ENCODE data around the gene JPT2.

JPT2 gene

GRCh38 chr16:1677942-1678499, at the start of gene JPT2:
Gene JPT2 (plus strand): TSS chr16:1678279. CDS start chr16:1678313, 34 bp downstream.
- peak; percentile 97 for DNase-seq

- DNase-seq: no peak
Observed at GRCh38 chr16:1630450-1631213, 47.4 kb upstream of the JPT2 start.

- no peak for DNase-seq
Observed at GRCh38 chr16:1631230-1631629, 46.8 kb upstream of the JPT2 start.

- DNase-seq: no peak
Observed at GRCh38 chr16:1631931-1632637, 46.0 kb upstream of the JPT2 start.

GRCh38 chr16:1632638-1632970, 45.5 kb upstream of the JPT2 start:
- DNase-seq: no peak

GRCh38 chr16:1633310-1633709, 44.8 kb upstream of the JPT2 start:
- no peak for DNase-seq

- no peak for DNase-seq
Observed at GRCh38 chr16:1634541-1634940, 43.5 kb upstream of the JPT2 start.

- no peak for DNase-seq
Observed at GRCh38 chr16:1635070-1635469, 43.0 kb upstream of the JPT2 start.

GRCh38 chr16:1637526-1637925, 40.6 kb upstream of the JPT2 start:
- DNase-seq: no peak

- peak in 1 of 2 donors; percentile 40 for DNase-seq
Observed at GRCh38 chr16:1638757-1639156, 39.3 kb upstream of the JPT2 start.

GRCh38 chr16:1639282-1639681, 38.8 kb upstream of the JPT2 start:
- DNase-seq: no peak

- DNase-seq: no peak
Observed at GRCh38 chr16:1639860-1640259, 38.2 kb upstream of the JPT2 start.

GRCh38 chr16:1640261-1640941, 37.7 kb upstream of the JPT2 start:
- no peak for DNase-seq

GRCh38 chr16:1641261-1641660, 36.8 kb upstream of the JPT2 start:
- DNase-seq: no peak

GRCh38 chr16:1642148-1642547, 35.9 kb upstream of the JPT2 start:
- DNase-seq: no peak

GRCh38 chr16:1642753-1643152, 35.3 kb upstream of the JPT2 start:
- no peak for DNase-seq

- DNase-seq: no peak
Observed at GRCh38 chr16:1643521-1643920, 34.6 kb upstream of the JPT2 start.

- DNase-seq: peak; percentile 63 to 87
Observed at GRCh38 chr16:1645914-1646525, 32.1 kb upstream of the JPT2 start.

- DNase-seq: no peak
Observed at GRCh38 chr16:1647856-1648255, 30.2 kb upstream of the JPT2 start.

- DNase-seq: no peak
Observed at GRCh38 chr16:1650131-1650530, 27.9 kb upstream of the JPT2 start.

GRCh38 chr16:1651094-1651973, 26.7 kb upstream of the JPT2 start:
- no peak for DNase-seq

GRCh38 chr16:1651974-1652312, 26.1 kb upstream of the JPT2 start:
- DNase-seq: no peak
